Thyroid gland (tissue), 4 donors: ENCODE data around the gene SCN5A.

Source experiments
- CTCF ChIP-seq, 6 experiments: fragments of 200-600 bp in 3 of 6; fragments of 450-650 bp in 3 of 6; sonication (generic) in 3 of 6; IDR thresholded peaks; one replicate each; pipeline ENCODE4 v1.5.1; 2016 to 2019; ENCODE audit warnings: antibody characterized with exemption in 6 of 6, mild to moderate bottlenecking in 2 of 6, inconsistent platforms in 1 of 6, moderate library complexity in 1 of 6
- POLR2A ChIP-seq, 2 donors: fragments of 450-650 bp; IDR thresholded peaks; one replicate each; pipeline ENCODE4 v1.6.1; 2017; ENCODE audit warnings: antibody characterized with exemption in 2 of 2, mild to moderate bottlenecking in 2 of 2, moderate library complexity in 1 of 2

- TF ChIP-seq POLR2A (IDR thresholded peaks at IDR 0.05) (no peak), CTCF (IDR thresholded peaks at IDR 0.05) (no peak)
These were observed 101.1 kb downstream of the SCN5A start for GRCh38 chr3:38548154-38548931.
